Measurements from ENCODE around the gene LRBA.

Gene LRBA

GRCh38 chr4:150299816-150300215 is 715.3 kb downstream of the LRBA start:
- in situ Hi-C loops (cut with MboI; ENCODE audit: low pct_unique_long_range_greater_than_20kb, low sequenced_read_pairs, unreplicated experiment) = no loop called here
- no peak for DNase-seq (ENCODE audit: low spot score)
- TF ChIP-seq, protein P1, sequence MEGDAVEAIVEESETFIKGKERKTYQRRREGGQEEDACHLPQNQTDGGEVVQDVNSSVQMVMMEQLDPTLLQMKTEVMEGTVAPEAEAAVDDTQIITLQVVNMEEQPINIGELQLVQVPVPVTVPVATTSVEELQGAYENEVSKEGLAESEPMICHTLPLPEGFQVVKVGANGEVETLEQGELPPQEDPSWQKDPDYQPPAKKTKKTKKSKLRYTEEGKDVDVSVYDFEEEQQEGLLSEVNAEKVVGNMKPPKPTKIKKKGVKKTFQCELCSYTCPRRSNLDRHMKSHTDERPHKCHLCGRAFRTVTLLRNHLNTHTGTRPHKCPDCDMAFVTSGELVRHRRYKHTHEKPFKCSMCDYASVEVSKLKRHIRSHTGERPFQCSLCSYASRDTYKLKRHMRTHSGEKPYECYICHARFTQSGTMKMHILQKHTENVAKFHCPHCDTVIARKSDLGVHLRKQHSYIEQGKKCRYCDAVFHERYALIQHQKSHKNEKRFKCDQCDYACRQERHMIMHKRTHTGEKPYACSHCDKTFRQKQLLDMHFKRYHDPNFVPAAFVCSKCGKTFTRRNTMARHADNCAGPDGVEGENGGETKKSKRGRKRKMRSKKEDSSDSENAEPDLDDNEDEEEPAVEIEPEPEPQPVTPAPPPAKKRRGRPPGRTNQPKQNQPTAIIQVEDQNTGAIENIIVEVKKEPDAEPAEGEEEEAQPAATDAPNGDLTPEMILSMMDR (IDR thresholded peaks at IDR 0.05; ENCODE audit: extremely low read depth, insufficient read depth, missing control alignments) = no peak

- in situ Hi-C loops (cut with MboI; ENCODE audit: low pct_unique_long_range_greater_than_20kb, low sequenced_read_pairs, unreplicated experiment) = no loop called here
- DNase-seq (ENCODE audit: low spot score) = no peak
- TF ChIP-seq, protein P1 (IDR thresholded peaks at IDR 0.05; ENCODE audit: extremely low read depth, insufficient read depth, missing control alignments) = peak; percentile 64
These were observed 717.1 kb downstream of the LRBA start for GRCh38 chr4:150297861-150298474.

- no peak for DNase-seq (ENCODE audit: low spot score)
- in situ Hi-C loops (cut with MboI; ENCODE audit: low pct_unique_long_range_greater_than_20kb, low sequenced_read_pairs, unreplicated experiment) = loop anchor here (10.0 kb wide), 1 partner anchor 575 kb away; no protein-coding TSS in a partner anchor
- TF ChIP-seq, protein P1 (IDR thresholded peaks at IDR 0.05; ENCODE audit: extremely low read depth, insufficient read depth, missing control alignments) = no peak
These were observed 725.2 kb downstream of the LRBA start for GRCh38 chr4:150289881-150290280.

GRCh38 chr4:150289198-150289597 is 725.9 kb downstream of the LRBA start:
- DNase-seq (ENCODE audit: low spot score) = no peak
- in situ Hi-C loops (cut with MboI; ENCODE audit: low pct_unique_long_range_greater_than_20kb, low sequenced_read_pairs, unreplicated experiment) = loop anchor here (10.0 kb wide), 1 partner anchor 576 kb away; no protein-coding TSS in a partner anchor
- TF ChIP-seq, protein P1 (IDR thresholded peaks at IDR 0.05; ENCODE audit: extremely low read depth, insufficient read depth, missing control alignments) = no peak

DNA sequence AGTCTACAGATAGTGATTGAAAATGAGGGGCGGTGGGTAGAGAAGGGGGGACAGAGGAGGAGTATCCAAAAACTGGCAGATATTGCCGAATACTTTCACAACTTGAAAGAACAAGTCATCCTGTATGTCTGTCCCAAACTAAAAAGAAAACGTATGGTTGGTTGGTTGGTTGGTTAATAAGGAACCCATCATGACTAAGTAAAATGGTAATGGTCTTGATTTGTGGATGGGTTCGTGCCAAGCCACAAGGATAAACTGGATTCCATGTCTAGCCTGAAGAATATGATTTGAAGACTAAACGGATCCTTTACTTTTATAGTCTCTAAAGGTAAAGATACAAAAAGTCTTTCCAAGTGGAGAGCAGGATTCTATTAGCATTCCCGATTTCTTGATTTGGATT is 728.4 kb downstream of the LRBA start:
- TF ChIP-seq, protein P1 (IDR thresholded peaks at IDR 0.05; ENCODE audit: extremely low read depth, insufficient read depth, missing control alignments) = no peak
- no peak for DNase-seq (ENCODE audit: low spot score)
- in situ Hi-C loops (cut with MboI; ENCODE audit: low pct_unique_long_range_greater_than_20kb, low sequenced_read_pairs, unreplicated experiment) = loop anchor here (10.0 kb wide), 1 partner anchor 578 kb away; no protein-coding TSS in a partner anchor

- in situ Hi-C loops (cut with MboI; ENCODE audit: low pct_unique_long_range_greater_than_20kb, low sequenced_read_pairs, unreplicated experiment) = loop anchor here (10.0 kb wide), 1 partner anchor 581 kb away; no protein-coding TSS in a partner anchor
- no peak for DNase-seq (ENCODE audit: low spot score)
- TF ChIP-seq, protein P1 (IDR thresholded peaks at IDR 0.05; ENCODE audit: extremely low read depth, insufficient read depth, missing control alignments) = no peak
These were observed 731.4 kb downstream of the LRBA start for GRCh38 chr4:150283689-150284088.

All from GM13977 (cell line).